GM19452 (cell line): ENCODE data around the gene IL37.

ENCODE experiments used
- ATAC-seq: cut with Tn5 transposase; IDR thresholded peaks from one replicate; pipeline ENCODE4 v1.9.1; 2021; ENCODE audit not compliant: unreplicated experiment

The IL37 gene

GRCh38 chr2:112957511-112957910 is 46.5 kb downstream of the IL37 start:
- ATAC-seq: no peak

GRCh38 chr2:112958428-112959108 is 47.6 kb downstream of the IL37 start:
- no peak for ATAC-seq

- ATAC-seq: no peak
Observed at GRCh38 chr2:112959109-112959812, 48.3 kb downstream of the IL37 start.

- ATAC-seq: no peak
Observed at GRCh38 chr2:112960230-112960825, 49.4 kb downstream of the IL37 start.

GRCh38 chr2:112962308-112963175 is 51.6 kb downstream of the IL37 start:
- ATAC-seq: no peak

GRCh38 chr2:112967023-112967422 is 56.1 kb downstream of the IL37 start:
- no peak for ATAC-seq
